Measurements from ENCODE around the gene SART1.

DNA sequence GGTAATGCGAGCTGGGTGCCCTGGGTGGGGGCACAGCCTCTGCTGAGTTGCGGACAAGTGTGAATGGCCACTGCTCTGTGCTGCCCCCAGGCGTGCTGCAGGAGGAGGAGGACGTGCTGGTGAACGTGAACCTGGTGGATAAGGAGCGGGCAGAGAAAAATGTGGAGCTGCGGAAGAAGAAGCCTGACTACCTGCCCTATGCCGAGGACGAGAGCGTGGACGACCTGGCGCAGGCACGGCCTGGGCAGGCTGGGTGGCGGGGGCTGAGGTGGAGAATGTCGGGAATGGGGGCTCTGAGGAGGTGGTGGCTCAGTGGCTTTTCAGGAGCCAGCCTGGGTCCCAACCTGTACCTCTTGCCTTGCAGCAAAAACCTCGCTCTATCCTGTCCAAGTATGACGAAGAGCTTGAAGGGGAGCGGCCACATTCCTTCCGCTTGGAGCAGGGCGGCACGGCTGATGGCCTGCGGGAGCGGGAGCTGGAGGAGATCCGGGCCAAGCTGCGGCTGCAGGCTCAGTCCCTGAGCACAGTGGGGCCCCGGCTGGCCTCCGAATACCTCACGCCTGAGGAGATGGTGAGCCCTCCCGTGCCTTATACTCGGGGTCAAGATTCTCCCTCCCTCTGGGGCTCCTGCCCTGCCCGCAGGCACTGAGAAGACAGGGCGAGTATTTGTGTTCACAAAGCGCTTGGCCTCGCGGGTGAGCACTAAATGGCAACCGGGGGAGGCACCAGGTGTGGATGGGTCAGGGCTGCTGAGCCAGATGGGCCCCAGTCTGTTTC is 4.6 kb downstream of the SART1 start:
- TF ChIP-seq CTCF (IDR thresholded peaks at IDR 0.05; ENCODE audit: low read length) (no peak), EZH2 (IDR thresholded peaks at IDR 0.05; ENCODE audit: borderline replicate concordance, low read length) (no peak)

Data from OCI-LY1 (cell line).